ENCODE measurements around the gene SORCS2.

SORCS2 gene

GRCh38 chr4:7439699-7440098, 247.4 kb downstream of the SORCS2 start:
- Histone ChIP-seq H4K20me1 (ENCODE audit: insufficient read depth, low read length) (no peaks in the 10 kb centered on the region), H3K9ac (ENCODE audit: low read length) (no peak overlapping the region), H3K4me1 (ENCODE audit: insufficient read depth, low read length, severe bottlenecking) (no peaks in the 10 kb centered on the region), H3K9me2 (ENCODE audit: low read depth, low read length) (no peaks in the 10 kb centered on the region), H3K9me3 (ENCODE audit: low read length) (no peaks in the 10 kb centered on the region), H3K4me2 (ENCODE audit: low read length) (no peak overlapping the region), H3K4me3 (ENCODE audit: low read depth, low read length, poor library complexity, severe bottlenecking) (no peak overlapping the region), H3K27me3 (ENCODE audit: insufficient read depth, low read length) (no peaks in the 10 kb centered on the region), H3K79me2 (ENCODE audit: insufficient read depth, low read length) (no peaks in the 10 kb centered on the region), H3K27ac (ENCODE audit: low read depth, low read length, poor library complexity, severe bottlenecking) (no peak overlapping the region), H2AFZ (ENCODE audit: low read length) (no peak overlapping the region), H3K36me3 (ENCODE audit: insufficient read depth, low read length) (no peaks in the 10 kb centered on the region), H3F3A (ENCODE audit: insufficient read depth, low read length) (no peaks in the 10 kb centered on the region)
- TF ChIP-seq, protein P1, sequence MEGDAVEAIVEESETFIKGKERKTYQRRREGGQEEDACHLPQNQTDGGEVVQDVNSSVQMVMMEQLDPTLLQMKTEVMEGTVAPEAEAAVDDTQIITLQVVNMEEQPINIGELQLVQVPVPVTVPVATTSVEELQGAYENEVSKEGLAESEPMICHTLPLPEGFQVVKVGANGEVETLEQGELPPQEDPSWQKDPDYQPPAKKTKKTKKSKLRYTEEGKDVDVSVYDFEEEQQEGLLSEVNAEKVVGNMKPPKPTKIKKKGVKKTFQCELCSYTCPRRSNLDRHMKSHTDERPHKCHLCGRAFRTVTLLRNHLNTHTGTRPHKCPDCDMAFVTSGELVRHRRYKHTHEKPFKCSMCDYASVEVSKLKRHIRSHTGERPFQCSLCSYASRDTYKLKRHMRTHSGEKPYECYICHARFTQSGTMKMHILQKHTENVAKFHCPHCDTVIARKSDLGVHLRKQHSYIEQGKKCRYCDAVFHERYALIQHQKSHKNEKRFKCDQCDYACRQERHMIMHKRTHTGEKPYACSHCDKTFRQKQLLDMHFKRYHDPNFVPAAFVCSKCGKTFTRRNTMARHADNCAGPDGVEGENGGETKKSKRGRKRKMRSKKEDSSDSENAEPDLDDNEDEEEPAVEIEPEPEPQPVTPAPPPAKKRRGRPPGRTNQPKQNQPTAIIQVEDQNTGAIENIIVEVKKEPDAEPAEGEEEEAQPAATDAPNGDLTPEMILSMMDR (IDR thresholded peaks at IDR 0.05; ENCODE audit: low read length): no peak
- no peak for TF ChIP-seq EZH2 (IDR thresholded peaks at IDR 0.05; ENCODE audit: borderline replicate concordance, low read length)

GRCh38 chr4:7441201-7441600, 248.9 kb downstream of the SORCS2 start:
- Histone ChIP-seq H3K27ac (ENCODE audit: low read depth, low read length, poor library complexity, severe bottlenecking) (no peak overlapping the region), H3K9ac (ENCODE audit: low read length) (no peak overlapping the region), H2AFZ (ENCODE audit: low read length) (no peak overlapping the region), H3K9me3 (ENCODE audit: low read length) (no peaks in the 10 kb centered on the region), H3K4me2 (ENCODE audit: low read length) (no peak overlapping the region), H3K27me3 (ENCODE audit: insufficient read depth, low read length) (no peaks in the 10 kb centered on the region), H3K9me2 (ENCODE audit: low read depth, low read length) (no peaks in the 10 kb centered on the region), H3K4me3 (ENCODE audit: low read depth, low read length, poor library complexity, severe bottlenecking) (no peak overlapping the region), H3K36me3 (ENCODE audit: insufficient read depth, low read length) (no peaks in the 10 kb centered on the region), H3K79me2 (ENCODE audit: insufficient read depth, low read length) (no peaks in the 10 kb centered on the region), H3K4me1 (ENCODE audit: insufficient read depth, low read length, severe bottlenecking) (no peaks in the 10 kb centered on the region), H4K20me1 (ENCODE audit: insufficient read depth, low read length) (no peaks in the 10 kb centered on the region), H3F3A (ENCODE audit: insufficient read depth, low read length) (no peaks in the 10 kb centered on the region)
- no peak for TF ChIP-seq EZH2 (IDR thresholded peaks at IDR 0.05; ENCODE audit: borderline replicate concordance, low read length)
- TF ChIP-seq, protein P1 (IDR thresholded peaks at IDR 0.05; ENCODE audit: low read length): no peak

- H3K27me3 ChIP-seq (ENCODE audit: insufficient read depth, low read length): no peaks in the 10 kb centered on the region
- no peaks in the 10 kb centered on the region for H3K36me3 ChIP-seq (ENCODE audit: insufficient read depth, low read length)
- H3K79me2 ChIP-seq (ENCODE audit: insufficient read depth, low read length): no peaks in the 10 kb centered on the region
- no peaks in the 10 kb centered on the region for H3F3A ChIP-seq (ENCODE audit: insufficient read depth, low read length)
- no peak for TF ChIP-seq EZH2 (IDR thresholded peaks at IDR 0.05; ENCODE audit: borderline replicate concordance, low read length)
- TF ChIP-seq, protein P1 (IDR thresholded peaks at IDR 0.05; ENCODE audit: low read length): no peak
- H2AFZ ChIP-seq (ENCODE audit: low read length): no peak overlapping the region
- no peak overlapping the region for H3K4me3 ChIP-seq (ENCODE audit: low read depth, low read length, poor library complexity, severe bottlenecking)
- no peak overlapping the region for H3K4me2 ChIP-seq (ENCODE audit: low read length)
- H3K9ac ChIP-seq (ENCODE audit: low read length): no peak overlapping the region
- no peaks in the 10 kb centered on the region for H4K20me1 ChIP-seq (ENCODE audit: insufficient read depth, low read length)
- no peaks in the 10 kb centered on the region for H3K4me1 ChIP-seq (ENCODE audit: insufficient read depth, low read length, severe bottlenecking)
- no peaks in the 10 kb centered on the region for H3K9me2 ChIP-seq (ENCODE audit: low read depth, low read length)
- H3K27ac ChIP-seq (ENCODE audit: low read depth, low read length, poor library complexity, severe bottlenecking): no peak overlapping the region
- no peaks in the 10 kb centered on the region for H3K9me3 ChIP-seq (ENCODE audit: low read length)
Observed at GRCh38 chr4:7442574-7443162, 250.3 kb downstream of the SORCS2 start.

Data from OCI-LY1 (cell line).